Prostate gland (tissue), 2 donors: ENCODE measurements around the gene CLN6. TPM values are rescaled to one million over a fixed set of nuclear protein-coding genes. Genes with fewer than 3 reads are reported as not detected.
A peak's percentile ranks its signal among the peaks of the same experiment; 100 is the strongest.

Source experiments
- DNase-seq: peaks from one replicate; pipeline ENCODE4 v3.0.0-alpha.2; 2019; ENCODE audit warnings: low spot score
- H3K27ac ChIP-seq, 2 donors: fragments of 200-600 bp; sonication (generic); 2 replicates each; pipeline ENCODE4 v1.5.1; 2017 to 2019
- H3K27me3 ChIP-seq: fragments of 200-600 bp; sonication (generic); replicated peaks from 2 replicates; pipeline ENCODE4 v1.5.1; 2019; ENCODE audit not compliant: insufficient read depth
- H3K36me3 ChIP-seq, 2 donors: fragments of 200-600 bp; sonication (generic); 1 replicate in 1 of 2; 2 replicates in 1 of 2; pipeline versions ENCODE4 v1.5.1 to v1.8.1; 2017 to 2019
- H3K4me1 ChIP-seq: fragments of 200-600 bp; sonication (generic); replicated peaks from 2 replicates; pipeline ENCODE4 v1.5.1; 2019
- H3K4me3 ChIP-seq, 2 donors: fragments of 200-600 bp; sonication (generic); 2 replicates each; pipeline ENCODE4 v1.5.1; 2017 to 2019
- H3K9me3 ChIP-seq: fragments of 200-600 bp; sonication (generic); 2 replicates; pipeline ENCODE4 v1.5.1; 2017
- CTCF ChIP-seq, 4 experiments: fragments of 200-600 bp in 2 of 4; fragments of 450-650 bp in 2 of 4; sonication (generic) in 2 of 4; IDR thresholded peaks; 1 replicate in 3 of 4; 2 replicates in 1 of 4; pipeline ENCODE4 v1.5.1; 2016 to 2019; ENCODE audit warnings: antibody characterized with exemption in 4 of 4, mild to moderate bottlenecking in 2 of 4, moderate library complexity in 2 of 4
- POLR2A ChIP-seq: fragments of 450-650 bp; IDR thresholded peaks from one replicate; pipeline ENCODE4 v1.6.1; 2016; ENCODE audit warnings: antibody characterized with exemption, mild to moderate bottlenecking
- POLR2AphosphoS5 ChIP-seq: sonication (generic); formaldehyde crosslinking; IDR thresholded peaks from one replicate; pipeline ENCODE4 v1.6.1; 2017; ENCODE audit warnings: antibody characterized with exemption
- WGBS: methylation state at CpG from one replicate; pipeline ENCODE4 v1.1.5; 2018; 5-methylcytosine and 5-hydroxymethylcytosine counted together
- intact Hi-C: fragments of 100-400 bp; cut with DNase I; formaldehyde crosslinking; loops from one replicate; pipeline ENCODE4 v1.14.2; 2022
- total RNA-seq, 2 donors: library from RNA; depleted of rRNA; stranded (reverse); fragments of >200 nt; gene quantifications; one replicate each; pipeline ENCODE4 v1.1.0, GENCODE V29; 2016

The CLN6 gene
- total RNA-seq, 2 donors from 2014 or later, result 22.7 to 41.8 TPM

- Histone ChIP-seq H3K4me1 (peaks cover 6% of the 10 kb centered on the region), H3K9me3 (no peaks in the 10 kb centered on the region), H3K4me3 (no peak overlapping the region), H3K27ac (peak overlapping the region; percentile 0 to 53), H3K27me3 (no peaks in the 10 kb centered on the region), H3K36me3 (no peaks in the 10 kb centered on the region)
- DNase-seq, result no peak
- TF ChIP-seq CTCF (IDR thresholded peaks at IDR 0.05) (no peak), POLR2AphosphoS5 (peak; percentile 4)
- intact Hi-C loops, result no loop called here
- 63% methylated on average over 14 of the region's 14 CpGs for WGBS
These were observed 23.5 kb downstream of the CLN6 start for GRCh38 chr15:68205954-68206539.

GRCh38 chr15:68205558-68205944 is 24.0 kb downstream of the CLN6 start:
- intact Hi-C loops, result no loop called here
- Histone ChIP-seq H3K4me3 (peak overlapping the region in 1 of 2 donors; percentile 25), H3K36me3 (no peaks in the 10 kb centered on the region), H3K27me3 (no peaks in the 10 kb centered on the region), H3K4me1 (peaks cover 6% of the 10 kb centered on the region), H3K27ac (peak overlapping the region; percentile 0 to 53), H3K9me3 (no peaks in the 10 kb centered on the region)
- TF ChIP-seq POLR2A (no peak), CTCF (IDR thresholded peaks at IDR 0.05) (no peak), POLR2AphosphoS5 (no peak)
- no peak for DNase-seq
- WGBS, result 63% methylated on average over 13 of the region's 13 CpGs

GRCh38 chr15:68204776-68205557 is 24.6 kb downstream of the CLN6 start, which contains the start of gene CALML4:
Gene CALML4, minus strand, starts transcription at chr15:68205332. Its CDS starts 85 bp downstream, at chr15:68205247.
- no peaks in the 10 kb centered on the region for H3K9me3 ChIP-seq
- peak; percentile 84 for DNase-seq
- no peaks in the 10 kb centered on the region for H3K27me3 ChIP-seq
- intact Hi-C loops, result no loop called here
- peak within 1 kb of the TSS; percentile 17 to 25 for H3K4me3 ChIP-seq
- no peaks in the 10 kb centered on the region for H3K36me3 ChIP-seq
- H3K4me1 ChIP-seq, result peaks cover 12% of the 10 kb centered on the region
- WGBS, result 12% methylated on average over 15 of the region's 16 CpGs
- peak; percentile 34 for TF ChIP-seq POLR2A
- peak; percentile 72 for TF ChIP-seq POLR2AphosphoS5
- peak in 1 of 4 experiments; percentile 28 for TF ChIP-seq CTCF (IDR thresholded peaks at IDR 0.05)
- peak within 1 kb of the TSS; percentile 43 to 53 for H3K27ac ChIP-seq

- WGBS, result 82% methylated on average over 7 of the region's 7 CpGs
- intact Hi-C loops, result no loop called here
- Histone ChIP-seq H3K4me3 (no peak overlapping the region), H3K36me3 (no peaks in the 10 kb centered on the region), H3K9me3 (no peaks in the 10 kb centered on the region), H3K4me1 (peaks cover 13% of the 10 kb centered on the region), H3K27me3 (no peaks in the 10 kb centered on the region), H3K27ac (peak overlapping the region in 1 of 2 donors; percentile 53)
- DNase-seq, result no peak
- TF ChIP-seq POLR2A (no peak), CTCF (IDR thresholded peaks at IDR 0.05) (no peak), POLR2AphosphoS5 (no peak)
These were observed 25.2 kb downstream of the CLN6 start for GRCh38 chr15:68204361-68204760.
